Measurements from ENCODE around the gene MLH1.
"Not testable (repeated sequence)": the region's sequence is repeated elsewhere in the genome, so short reads cannot be mapped to it uniquely, and the experiment has no call there.

The MLH1 gene

DNA sequence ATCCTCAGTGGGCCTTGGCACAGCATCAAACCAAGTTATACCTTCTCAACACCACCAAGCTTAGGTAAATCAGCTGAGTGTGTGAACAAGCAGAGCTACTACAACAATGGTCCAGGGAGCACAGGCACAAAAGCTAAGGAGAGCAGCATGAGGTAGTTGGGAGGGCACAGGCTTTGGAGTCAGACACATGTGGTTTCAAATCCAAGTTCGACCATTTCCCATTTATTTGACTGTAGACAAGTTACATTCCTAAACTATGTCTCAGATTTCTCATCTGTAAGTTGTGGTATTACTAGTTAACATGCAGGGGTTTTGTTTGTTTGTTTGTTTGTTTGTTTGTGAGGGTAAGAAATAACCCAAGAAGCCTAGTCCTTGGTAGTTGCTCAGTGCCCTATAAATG is 46.9 kb downstream of the MLH1 start:
- in situ Hi-C loops (cut with MboI; ENCODE audit: low sequenced_read_pairs, unreplicated experiment), result no loop called here
- TF ChIP-seq CTCF (IDR thresholded peaks at IDR 0.05; ENCODE audit: borderline replicate concordance, control extremely low read depth, extremely low read depth, insufficient read depth, missing control alignments), result no peak
- DNase-seq (ENCODE audit: low spot score), result no peak

- TF ChIP-seq CTCF (IDR thresholded peaks at IDR 0.05; ENCODE audit: borderline replicate concordance, control extremely low read depth, extremely low read depth, insufficient read depth, missing control alignments), result no peak
- in situ Hi-C loops (cut with MboI; ENCODE audit: low sequenced_read_pairs, unreplicated experiment), result no loop called here
- DNase-seq (ENCODE audit: low spot score), result no peak
Observed at GRCh38 chr3:37041546-37042195, 48.4 kb downstream of the MLH1 start.

- in situ Hi-C loops (cut with MboI; ENCODE audit: low sequenced_read_pairs, unreplicated experiment); DNase-seq (ENCODE audit: low spot score): not testable (repeated sequence)
Observed at GRCh38 chr3:37042712-37043111, 49.4 kb downstream of the MLH1 start.

DNA sequence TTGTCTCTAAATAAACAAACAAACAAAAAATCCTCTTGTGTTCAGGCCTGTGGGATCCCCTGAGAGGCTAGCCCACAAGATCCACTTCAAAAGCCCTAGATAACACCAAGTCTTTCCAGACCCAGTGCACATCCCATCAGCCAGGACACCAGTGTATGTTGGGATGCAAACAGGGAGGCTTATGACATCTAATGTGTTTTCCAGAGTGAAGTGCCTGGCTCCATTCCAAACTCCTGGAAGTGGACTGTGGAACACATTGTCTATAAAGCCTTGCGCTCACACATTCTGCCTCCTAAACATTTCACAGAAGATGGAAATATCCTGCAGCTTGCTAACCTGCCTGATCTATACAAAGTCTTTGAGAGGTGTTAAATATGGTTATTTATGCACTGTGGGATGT is 57.0 kb downstream of the MLH1 start:
- TF ChIP-seq CTCF (IDR thresholded peaks at IDR 0.05; ENCODE audit: borderline replicate concordance, control extremely low read depth, extremely low read depth, insufficient read depth, missing control alignments), result no peak
- in situ Hi-C loops (cut with MboI; ENCODE audit: low sequenced_read_pairs, unreplicated experiment), result no loop called here
- no peak for DNase-seq (ENCODE audit: low spot score)

- DNase-seq (ENCODE audit: low spot score), result no peak
- in situ Hi-C loops (cut with MboI; ENCODE audit: low sequenced_read_pairs, unreplicated experiment), result no loop called here
- TF ChIP-seq CTCF (IDR thresholded peaks at IDR 0.05; ENCODE audit: borderline replicate concordance, control extremely low read depth, extremely low read depth, insufficient read depth, missing control alignments), result no peak
Observed at GRCh38 chr3:37052860-37053259, 59.5 kb downstream of the MLH1 start.

DNA sequence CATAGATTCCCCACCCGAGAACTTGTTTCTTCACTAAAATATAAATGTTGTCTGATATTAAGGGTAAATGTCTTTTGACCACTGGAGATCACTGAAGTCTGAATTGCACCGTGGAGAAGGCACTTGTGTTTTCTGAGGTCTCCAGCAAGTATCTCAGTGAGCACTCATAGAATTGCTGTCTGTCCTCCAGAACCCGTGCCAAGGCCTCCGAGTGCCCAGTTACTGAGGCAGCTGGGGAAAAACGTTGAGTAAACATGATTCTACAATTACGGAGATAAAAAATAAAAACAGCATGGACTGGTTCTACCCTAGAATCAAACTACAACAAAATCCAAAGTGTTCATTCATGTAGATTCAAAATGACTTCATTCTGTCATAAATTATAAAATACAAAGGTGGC is 60.0 kb downstream of the MLH1 start:
- in situ Hi-C loops (cut with MboI; ENCODE audit: low sequenced_read_pairs, unreplicated experiment), result no loop called here
- no peak for TF ChIP-seq CTCF (IDR thresholded peaks at IDR 0.05; ENCODE audit: borderline replicate concordance, control extremely low read depth, extremely low read depth, insufficient read depth, missing control alignments)
- DNase-seq (ENCODE audit: low spot score), result no peak

GRCh38 chr3:37053753-37054152 is 60.4 kb downstream of the MLH1 start:
- in situ Hi-C loops (cut with MboI; ENCODE audit: low sequenced_read_pairs, unreplicated experiment), result no loop called here
- no peak for DNase-seq (ENCODE audit: low spot score)
- no peak for TF ChIP-seq CTCF (IDR thresholded peaks at IDR 0.05; ENCODE audit: borderline replicate concordance, control extremely low read depth, extremely low read depth, insufficient read depth, missing control alignments)
